Activated B cell treated with CpG ODN at 0.5 μM for 24 hours (primary cell): ENCODE measurements around the gene KRTAP3-3. TPM values are rescaled to one million over a fixed set of nuclear protein-coding genes. Genes with fewer than 3 reads are reported as not detected.

Experiments used
- ATAC-seq: fragments of 200-7000 bp; cut with Tn5 transposase; one replicate; pipeline ENCODE4 v1.10.0; 2021; ENCODE audit warnings: low read depth, mild to moderate bottlenecking, moderate library complexity
- CTCF ChIA-PET: fragments of 350-600 bp; sonication (Branson Sonifier 250); formaldehyde crosslinking; loops from one replicate; lab custom pipeline; 2021; ENCODE audit warnings: antibody characterized with exemption; lab: Charles Lee
- POLR2A ChIA-PET: fragments of 350-600 bp; sonication (Branson Sonifier 250); formaldehyde crosslinking; loops from one replicate; lab custom pipeline; 2021; ENCODE audit warnings: antibody characterized with exemption; lab: Charles Lee
- DNase-seq: peaks from one replicate; pipeline ENCODE4 v3.0.0; 2022
- H3K27ac Mint-ChIP-seq: one replicate; pipeline ENCODE4 v1.8.0; 2020; ENCODE audit warnings: mixed read lengths
- H3K27me3 Mint-ChIP-seq: one replicate; pipeline ENCODE4 v1.8.0; 2021; ENCODE audit warnings: mixed read lengths
- H3K36me3 Mint-ChIP-seq: one replicate; pipeline ENCODE4 v1.8.0; 2021; ENCODE audit warnings: low read depth, mixed read lengths
- H3K4me1 Mint-ChIP-seq: one replicate; pipeline ENCODE4 v1.8.0; 2021; ENCODE audit warnings: mixed read lengths
- H3K4me3 Mint-ChIP-seq: one replicate; pipeline ENCODE4 v1.8.0; 2020; ENCODE audit warnings: mild to moderate bottlenecking, mixed read lengths
- H3K9me3 Mint-ChIP-seq: one replicate; pipeline ENCODE4 v1.8.0; 2020; ENCODE audit warnings: mixed read lengths
- CTCF ChIP-seq: fragments of 200-600 bp; IDR thresholded peaks from one replicate; pipeline ENCODE4 v1.8.0; 2022; ENCODE audit warnings: antibody characterized with exemption, mild to moderate bottlenecking
- intact Hi-C: fragments of 100-400 bp; cut with micrococcal nuclease; formaldehyde crosslinking; loops from one replicate; pipeline ENCODE4 v1.15.1; 2024
- total RNA-seq: library from RNA; stranded (reverse); gene quantifications from 2 replicates; pipeline ENCODE4 v1.2.3, GENCODE V29; 2022

The KRTAP3-3 gene
- total RNA-seq, 1 donor from 2014 or later = not detected

- Mint-ChIP-seq H3K4me3 (no peak within 1 kb of the TSS), H3K4me1 (no peaks in the 10 kb centered on the region), H3K9me3 (no peaks in the 10 kb centered on the region), H3K36me3 (no peaks in the 10 kb centered on the region), H3K27me3 (peaks cover 14% of the 10 kb centered on the region), H3K27ac (no peak within 1 kb of the TSS)
- ChIA-PET CTCF (no interaction called here), POLR2A (interaction anchor here (0.7 kb wide), 1 partner anchor 582 kb away, joined by 3 read pairs; no protein-coding TSS in a partner anchor)
- no peak for ATAC-seq
- intact Hi-C loops = no loop called here
- no peak for DNase-seq
- no peak for TF ChIP-seq CTCF
Measured at GRCh38 chr17:40984226-40984625, 9.7 kb downstream of the KRTAP3-3 start, which contains the start of gene KRT40. KRT40 (minus strand) TSS chr17:40984326; CDS start chr17:40984273, 53 bp downstream.

GRCh38 chr17:40981115-40981514 lies 12.8 kb downstream of the KRTAP3-3 start:
- no peaks in the 10 kb centered on the region for H3K4me1 Mint-ChIP-seq
- no peaks in the 10 kb centered on the region for H3K9me3 Mint-ChIP-seq
- DNase-seq = no peak
- intact Hi-C loops = no loop called here
- no peaks in the 10 kb centered on the region for H3K36me3 Mint-ChIP-seq
- ChIA-PET CTCF (no interaction called here), POLR2A (interaction anchor here (0.5 kb wide), 1 partner anchor 320 kb away, joined by 3 read pairs; no protein-coding TSS in a partner anchor)
- no peak for TF ChIP-seq CTCF
- no peak overlapping the region for H3K4me3 Mint-ChIP-seq
- no peak overlapping the region for H3K27ac Mint-ChIP-seq
- ATAC-seq = no peak
- peaks cover 26% of the 10 kb centered on the region for H3K27me3 Mint-ChIP-seq

- H3K4me1 Mint-ChIP-seq = no peaks in the 10 kb centered on the region
- no peak overlapping the region for H3K4me3 Mint-ChIP-seq
- POLR2A ChIA-PET = interaction anchor here (0.5 kb wide), 1 partner anchor 321 kb away, joined by 3 read pairs; no protein-coding TSS in a partner anchor
- H3K36me3 Mint-ChIP-seq = no peaks in the 10 kb centered on the region
- CTCF ChIA-PET = no interaction called here
- DNase-seq (no peak), ATAC-seq (no peak)
- H3K27me3 Mint-ChIP-seq = peaks cover 26% of the 10 kb centered on the region
- no peak for TF ChIP-seq CTCF
- H3K27ac Mint-ChIP-seq = no peak overlapping the region
- no peaks in the 10 kb centered on the region for H3K9me3 Mint-ChIP-seq
- intact Hi-C loops = no loop called here
Measured at GRCh38 chr17:40980596-40980995, 13.4 kb downstream of the KRTAP3-3 start.

GRCh38 chr17:40980117-40980516 lies 13.8 kb downstream of the KRTAP3-3 start:
- Mint-ChIP-seq H3K36me3 (no peaks in the 10 kb centered on the region), H3K27ac (no peak overlapping the region), H3K27me3 (peaks cover 31% of the 10 kb centered on the region), H3K4me1 (no peaks in the 10 kb centered on the region), H3K9me3 (no peaks in the 10 kb centered on the region), H3K4me3 (no peak overlapping the region)
- no peak for TF ChIP-seq CTCF
- ChIA-PET CTCF (no interaction called here), POLR2A (no interaction called here)
- intact Hi-C loops = no loop called here
- ATAC-seq (no peak), DNase-seq (no peak)

- intact Hi-C loops = no loop called here
- CTCF ChIA-PET = no interaction called here
- POLR2A ChIA-PET = no interaction called here
- DNase-seq (no peak), ATAC-seq (no peak)
- no peak overlapping the region for H3K4me3 Mint-ChIP-seq
- H3K27me3 Mint-ChIP-seq = peaks cover 25% of the 10 kb centered on the region
- H3K36me3 Mint-ChIP-seq = no peaks in the 10 kb centered on the region
- H3K9me3 Mint-ChIP-seq = no peaks in the 10 kb centered on the region
- H3K27ac Mint-ChIP-seq = no peak overlapping the region
- no peaks in the 10 kb centered on the region for H3K4me1 Mint-ChIP-seq
- TF ChIP-seq CTCF = no peak
Measured at GRCh38 chr17:40978575-40979151, 15.3 kb downstream of the KRTAP3-3 start.
